NCI-H446 (cell line): Measurements from ENCODE around the gene MYO1C.
"Not testable (repeated sequence)": the region's sequence is repeated elsewhere in the genome, so short reads cannot be mapped to it uniquely, and the experiment has no call there.

ENCODE experiments used
- DNase-seq, 2 experiments: peaks; one replicate each; lab custom pipeline; 2025; lab: John Stamatoyannopoulos, UW

The MYO1C gene

GRCh38 chr17:1462164-1463112 lies 30.0 kb downstream of the MYO1C start:
- peak in 1 of 2 experiments; percentile 37 for DNase-seq

GRCh38 chr17:1461198-1461944 lies 31.1 kb downstream of the MYO1C start:
- no peak for DNase-seq

- DNase-seq = peak in 1 of 2 experiments; percentile 62
Measured at GRCh38 chr17:1460233-1460632, 32.3 kb downstream of the MYO1C start.

- peak; percentile 88 to 98 for DNase-seq
Measured at GRCh38 chr17:1455797-1456599, 36.5 kb downstream of the MYO1C start, which contains the start of gene CRK. TSS of gene CRK (minus strand) at chr17:1456232. CDS start at chr17:1456117, 115 bp downstream.

- peak in 1 of 2 experiments; percentile 37 for DNase-seq
Measured at GRCh38 chr17:1455291-1455796, 37.1 kb downstream of the MYO1C start.

GRCh38 chr17:1454541-1454940 lies 37.9 kb downstream of the MYO1C start:
- no peak for DNase-seq

GRCh38 chr17:1453694-1454093 lies 38.8 kb downstream of the MYO1C start:
- DNase-seq = not testable (repeated sequence)

- no peak for DNase-seq
Measured at GRCh38 chr17:1452836-1453235, 39.6 kb downstream of the MYO1C start.

- not testable (repeated sequence) for DNase-seq
Measured at GRCh38 chr17:1450261-1450660, 42.2 kb downstream of the MYO1C start.

GRCh38 chr17:1449412-1449967 lies 43.0 kb downstream of the MYO1C start:
- DNase-seq = no peak

- DNase-seq = no peak
Measured at GRCh38 chr17:1447052-1447451, 45.4 kb downstream of the MYO1C start.

- DNase-seq = no peak
Measured at GRCh38 chr17:1446201-1446600, 46.3 kb downstream of the MYO1C start.

GRCh38 chr17:1445695-1446094 lies 46.8 kb downstream of the MYO1C start:
- not testable (repeated sequence) for DNase-seq

- DNase-seq = not testable (repeated sequence)
Measured at GRCh38 chr17:1442721-1443120, 49.8 kb downstream of the MYO1C start.

GRCh38 chr17:1442187-1442586 lies 50.3 kb downstream of the MYO1C start:
- no peak for DNase-seq

GRCh38 chr17:1440921-1441320 lies 51.6 kb downstream of the MYO1C start:
- DNase-seq = no peak

GRCh38 chr17:1438593-1439083 lies 53.8 kb downstream of the MYO1C start:
- no peak for DNase-seq

- no peak for DNase-seq
Measured at GRCh38 chr17:1435326-1435725, 57.2 kb downstream of the MYO1C start.

- DNase-seq = no peak
Measured at GRCh38 chr17:1434150-1434549, 58.3 kb downstream of the MYO1C start.

GRCh38 chr17:1431631-1432104 lies 60.8 kb downstream of the MYO1C start:
- no peak for DNase-seq
